IMR-90 (cell line): ENCODE measurements around the gene CXorf38. TPM values are rescaled to one million over a fixed set of nuclear protein-coding genes. Genes with fewer than 3 reads are reported as not detected.

Experiments used
- ATAC-seq: fragments of 200-7000 bp; cut with Tn5 transposase; 2 replicates; pipeline ENCODE4 v1.9.1; 2020; ENCODE audit warnings: low read depth, mild to moderate bottlenecking, moderate library complexity
- BruUV-seq: library from RNA; stranded (reverse); fragments of 400-500 nt; replicated peaks from 2 replicates; lab custom pipeline; 2021; lab: Mats Ljungman, UMichigan
- CTCF ChIA-PET: fragments of 300-600 bp; formaldehyde crosslinking; extraction: SDS; loops from one replicate; lab custom pipeline; 2021; ENCODE audit warnings: antibody characterized with exemption; lab: Yijun Ruan, JAX
- POLR2A ChIA-PET: fragments of 300-600 bp; sonication (Branson Sonifier 250); formaldehyde crosslinking; loops from one replicate; lab custom pipeline; 2022; ENCODE audit warnings: antibody characterized with exemption; ENCODE audit not compliant: unreplicated experiment; lab: Charles Lee
- DNase-seq: peaks from one replicate; pipeline ENCODE4 v3.0.0; 2013
- H2AFZ ChIP-seq: replicated peaks from 2 replicates; pipeline ENCODE3; 2013; ENCODE audit warnings: low read length, mild to moderate bottlenecking; ENCODE audit not compliant: poor library complexity
- H2AK5ac ChIP-seq: 2 replicates; pipeline ENCODE4 v1.6.1; 2013; ENCODE audit warnings: low read depth, low read length, inconsistent platforms
- H2AK9ac ChIP-seq: replicated peaks from 2 replicates; pipeline ENCODE3; 2013; ENCODE audit warnings: mild to moderate bottlenecking, low read depth, low read length, moderate library complexity; ENCODE audit not compliant: poor library complexity
- H2BK120ac ChIP-seq: 2 replicates; pipeline ENCODE4 v1.6.1; 2013; ENCODE audit warnings: low read depth, low read length, inconsistent platforms
- H2BK15ac ChIP-seq: 3 replicates; pipeline ENCODE4 v1.6.1; 2013; ENCODE audit warnings: low read depth, low read length, inconsistent platforms
- H2BK20ac ChIP-seq: 2 replicates; pipeline ENCODE4 v1.6.1; 2013; ENCODE audit warnings: low read depth, mild to moderate bottlenecking, inconsistent platforms, low read length, moderate library complexity
- H2BK5ac ChIP-seq: 2 replicates; pipeline ENCODE4 v1.6.1; 2013; ENCODE audit warnings: mild to moderate bottlenecking, low read depth, low read length, inconsistent platforms; ENCODE audit not compliant: poor library complexity, severe bottlenecking
- H3K14ac ChIP-seq: replicated peaks from 2 replicates; pipeline ENCODE4 v1.6.1; 2013; ENCODE audit warnings: low read depth, low read length, inconsistent platforms
- H3K18ac ChIP-seq: 2 replicates; pipeline ENCODE4 v1.6.1; 2013; ENCODE audit warnings: low read depth, low read length, control low read depth
- H3K23ac ChIP-seq: 2 replicates; pipeline ENCODE4 v1.6.1; 2013; ENCODE audit warnings: low read depth, low read length, inconsistent platforms
- H3K27ac ChIP-seq: 2 replicates; pipeline ENCODE4 v1.5.1; 2013; ENCODE audit warnings: mild to moderate bottlenecking, control low read depth, low read length; ENCODE audit not compliant: insufficient read depth
- H3K27me3 ChIP-seq: 2 replicates; pipeline ENCODE4 v1.6.1; 2013; ENCODE audit warnings: low read length; ENCODE audit not compliant: control insufficient read depth, insufficient read depth
- H3K36me3 ChIP-seq: 2 replicates; pipeline ENCODE4 v1.6.1; 2013; ENCODE audit warnings: low read length, mixed read lengths; ENCODE audit not compliant: control insufficient read depth, insufficient read depth
- H3K4ac ChIP-seq: 2 replicates; pipeline ENCODE4 v1.6.1; 2013; ENCODE audit warnings: low read depth, low read length, inconsistent platforms
- H3K4me1 ChIP-seq: 2 replicates; pipeline ENCODE4 v1.6.1; 2013; ENCODE audit warnings: low read length, mixed read lengths; ENCODE audit not compliant: control insufficient read depth, insufficient read depth
- H3K4me2 ChIP-seq: 2 replicates; pipeline ENCODE4 v1.6.1; 2013; ENCODE audit warnings: low read depth, mild to moderate bottlenecking, control low read depth, low read length, moderate library complexity
- H3K4me3 ChIP-seq: 2 replicates; pipeline ENCODE4 v1.5.1; 2013; ENCODE audit warnings: low read depth, mild to moderate bottlenecking, control low read depth, low read length, moderate library complexity; ENCODE audit not compliant: insufficient read depth
- H3K56ac ChIP-seq: 2 replicates; pipeline ENCODE4 v1.6.1; 2013; ENCODE audit warnings: low read length, inconsistent platforms; ENCODE audit not compliant: insufficient read depth; ENCODE audit errors: extremely low read depth
- H3K79me1 ChIP-seq, 2 experiments: 2 replicates each; pipeline ENCODE4 v1.6.1; 2013; ENCODE audit warnings: low read length in 2 of 2, inconsistent platforms in 1 of 2, low read depth in 1 of 2
- H3K9ac ChIP-seq: 2 replicates; pipeline ENCODE4 v1.6.1; 2013; ENCODE audit warnings: low read depth, low read length, control low read depth
- H3K9me1 ChIP-seq: 2 replicates; pipeline ENCODE4 v1.6.1; 2013; ENCODE audit warnings: low read length, inconsistent platforms; ENCODE audit not compliant: insufficient read depth
- H3K9me3 ChIP-seq: 2 replicates; pipeline ENCODE4 v1.6.1; 2013; ENCODE audit warnings: low read length; ENCODE audit not compliant: control insufficient read depth, insufficient read depth
- H4K20me1 ChIP-seq: 2 replicates; pipeline ENCODE4 v1.6.1; 2013; ENCODE audit warnings: low read length, inconsistent platforms; ENCODE audit not compliant: insufficient read depth
- H4K5ac ChIP-seq: 2 replicates; pipeline ENCODE4 v1.6.1; 2013; ENCODE audit warnings: mild to moderate bottlenecking, low read depth, low read length, control low read depth
- H4K8ac ChIP-seq, 2 experiments: 2 replicates each; pipeline ENCODE4 v1.6.1; 2013; ENCODE audit warnings: low read depth in 2 of 2, low read length in 2 of 2, control low read depth in 1 of 2, inconsistent platforms in 1 of 2
- H4K91ac ChIP-seq: 2 replicates; pipeline ENCODE4 v1.6.1; 2013; ENCODE audit warnings: low read depth, low read length, inconsistent platforms; ENCODE audit not compliant: insufficient read depth
- MAZ ChIP-seq: IDR thresholded peaks from 2 replicates; pipeline ENCODE4 v1.6.1; 2012; ENCODE audit warnings: low read depth, mild to moderate bottlenecking, low read length, improper control_type of control experiment, moderate library complexity, borderline replicate concordance
- MXI1 ChIP-seq: IDR thresholded peaks from 2 replicates; pipeline ENCODE4 v1.6.1; 2012; ENCODE audit warnings: low read depth, mild to moderate bottlenecking, low read length, moderate library complexity, borderline replicate concordance
- RFX5 ChIP-seq: IDR thresholded peaks from 2 replicates; pipeline ENCODE4 v1.8.0; 2012; ENCODE audit warnings: low read depth, mild to moderate bottlenecking, low read length, moderate library complexity
- WGBS, 2 experiments: methylation state at CpG; one replicate each; pipeline versions ENCODE4 v1.1.5 to v1.1.7; 2013; ENCODE audit warnings: missing lambda C conversion rate in 2 of 2; ENCODE audit not compliant: insufficient read length in 1 of 2; ENCODE audit errors: extremely low coverage in 2 of 2; 5-methylcytosine and 5-hydroxymethylcytosine counted together
- dilution Hi-C: fragments of 300-500 bp; cut with HindIII; formaldehyde crosslinking; loops from one replicate; pipeline ENCODE4 v1.14.3; 2018; ENCODE audit warnings: low sequenced_read_pairs; ENCODE audit not compliant: unreplicated experiment
- in situ Hi-C: fragments of 300-500 bp; cut with MboI; formaldehyde crosslinking; loops from 3 replicates; pipeline ENCODE4 v1.14.3; 2019; ENCODE audit warnings: low sequenced_read_pairs, inconsistent platforms, mixed read lengths
- intact Hi-C: fragments of 100-400 bp; cut with micrococcal nuclease; formaldehyde crosslinking; loops from 2 replicates; pipeline ENCODE4 v1.10.0; 2022
- polyA plus RNA-seq, 3 experiments: library from polyadenylated mRNA; depleted of rRNA; stranded (reverse); fragments of >200 nt; gene quantifications; 2 replicates each; pipeline ENCODE4 v1.2.3, GENCODE V29; 2012; ENCODE audit warnings: low replicate concordance in 1 of 3
- total RNA-seq: library from RNA; depleted of rRNA; stranded (reverse); fragments of >200 nt; gene quantifications from 2 replicates; pipeline ENCODE4 v1.2.3, GENCODE V29; 2012

Gene CXorf38
- total and polyA plus RNA-seq, 2 of the 4 experiments (the other 2 are of a cell fraction), result 7.0 to 9.9 TPM

DNA sequence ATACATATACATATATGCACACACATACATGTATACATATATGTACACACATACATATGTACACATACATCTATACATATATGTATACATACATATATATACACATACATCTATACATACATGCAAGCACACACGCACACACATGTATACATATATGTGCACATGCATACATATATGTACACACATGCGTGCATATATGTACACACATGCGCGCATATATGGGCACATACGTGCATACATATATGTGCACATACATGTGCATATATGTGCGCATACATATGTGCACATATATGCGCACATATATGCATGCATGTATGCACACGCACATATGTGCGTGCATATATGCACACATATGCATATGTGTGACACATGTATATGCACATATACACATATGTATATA, 31.4 kb downstream of the CXorf38 start:
- dilution Hi-C loops (no loop called here), intact Hi-C loops (no loop called here), in situ Hi-C loops (no loop called here)
- Histone ChIP-seq H3K27ac (no peak overlapping the region), H3K23ac (no peak overlapping the region), H4K20me1 (no peaks in the 10 kb centered on the region), H3K4ac (no peak overlapping the region), H2BK20ac (no peak overlapping the region), H2AK5ac (no peak overlapping the region), H3K27me3 (peaks cover 5% of the 10 kb centered on the region), H4K5ac (no peak overlapping the region), H2BK15ac (no peak overlapping the region), H3K4me3 (no peak overlapping the region), H3K79me1 (no peaks in the 10 kb centered on the region), H3K4me1 (no peaks in the 10 kb centered on the region), H2AFZ (no peak overlapping the region), H3K9ac (no peak overlapping the region), H3K9me1 (no peaks in the 10 kb centered on the region), H2BK5ac (no peak overlapping the region), H3K56ac (no peak overlapping the region), H4K8ac (no peak overlapping the region), H3K18ac (no peak overlapping the region), H3K14ac (no peak overlapping the region), H3K9me3 (no peaks in the 10 kb centered on the region), H4K91ac (no peak overlapping the region), H2AK9ac (no peak overlapping the region), H2BK120ac (no peak overlapping the region), H3K36me3 (no peaks in the 10 kb centered on the region), H3K4me2 (no peak overlapping the region)
- TF ChIP-seq MAZ, result no peak
- no peak for TF ChIP-seq RFX5
- no peak for TF ChIP-seq MXI1
- ChIA-PET CTCF (no interaction called here), POLR2A (no interaction called here)
- 84% methylated on average over 3 of the region's 9 CpGs; no CpG with 5 or more reads in 1 of the 2 experiments for WGBS, 2 experiments
- BruUV-seq, result no TSS peak
- no peak for ATAC-seq
- no peak for DNase-seq
